Smooth muscle cell (in vitro differentiated cells): ENCODE measurements around the gene CRHR1. TPM values are rescaled to one million over a fixed set of nuclear protein-coding genes. Genes with fewer than 3 reads are reported as not detected.

Source experiments
- DNase-seq: peaks from one replicate; lab custom pipeline; 2025; ENCODE audit not compliant: unreplicated experiment; lab: John Stamatoyannopoulos, UW
- H2AFZ ChIP-seq: fragments of 200-600 bp; sonication (generic); 2 replicates; pipeline ENCODE4 v1.6.0; 2016; ENCODE audit warnings: antibody characterized with exemption, low read depth, mild to moderate bottlenecking
- H3F3A ChIP-seq: fragments of 200-600 bp; sonication (generic); 2 replicates; pipeline ENCODE4 v1.6.0; 2017; ENCODE audit warnings: antibody characterized with exemption, low read depth
- H3K27ac ChIP-seq: fragments of 200-600 bp; sonication (generic); 2 replicates; pipeline ENCODE4 v1.5.1; 2016; ENCODE audit warnings: low read depth, mild to moderate bottlenecking
- H3K27me3 ChIP-seq: fragments of 200-600 bp; sonication (generic); 2 replicates; pipeline ENCODE4 v1.6.1; 2016; ENCODE audit warnings: low read depth, mild to moderate bottlenecking
- H3K36me3 ChIP-seq: fragments of 200-600 bp; sonication (generic); 2 replicates; pipeline ENCODE4 v1.5.1; 2016; ENCODE audit warnings: low read depth
- H3K4me1 ChIP-seq: fragments of 200-600 bp; sonication (generic); 2 replicates; pipeline ENCODE4 v1.5.1; 2016; ENCODE audit warnings: low read depth
- H3K4me2 ChIP-seq: fragments of 200-600 bp; sonication (generic); 2 replicates; pipeline ENCODE4 v1.6.0; 2016; ENCODE audit warnings: mild to moderate bottlenecking
- H3K4me3 ChIP-seq: fragments of 200-600 bp; sonication (generic); 2 replicates; pipeline ENCODE4 v1.5.1; 2016; ENCODE audit warnings: mild to moderate bottlenecking
- H3K79me2 ChIP-seq: fragments of 200-600 bp; sonication (generic); 2 replicates; pipeline ENCODE4 v1.6.0; 2016; ENCODE audit warnings: low read depth, mild to moderate bottlenecking
- H3K9ac ChIP-seq: fragments of 200-600 bp; sonication (generic); 2 replicates; pipeline ENCODE4 v1.6.0; 2016; ENCODE audit warnings: low read depth
- H3K9me3 ChIP-seq: fragments of 200-600 bp; sonication (generic); replicated peaks from 2 replicates; pipeline ENCODE4 v1.5.1; 2016; ENCODE audit warnings: low read depth
- H4K20me1 ChIP-seq: fragments of 200-600 bp; sonication (generic); 2 replicates; pipeline ENCODE4 v1.6.0; 2016; ENCODE audit warnings: low read depth
- CTCF ChIP-seq: fragments of 200-600 bp; sonication (generic); IDR thresholded peaks from 2 replicates; pipeline ENCODE4 v1.5.1; 2017; ENCODE audit warnings: borderline replicate concordance, mild to moderate bottlenecking, antibody characterized with exemption; ENCODE audit not compliant: insufficient read depth, poor library complexity, severe bottlenecking
- WGBS: methylation state at CpG from one replicate; pipeline ENCODE4 v1.1.7; 2016; ENCODE audit warnings: low lambda C conversion rate; 5-methylcytosine and 5-hydroxymethylcytosine counted together
- polyA plus RNA-seq: library from polyadenylated mRNA; unstranded; fragments of >200 nt; fragmentation: Nextera tagmentation; extraction: Ambion mirVana; gene quantifications from 2 replicates; pipeline ENCODE4 v1.2.1, GENCODE V29; 2016
- total RNA-seq: library from RNA; depleted of rRNA; stranded (reverse); fragments of >200 nt; gene quantifications from 2 replicates; pipeline ENCODE4 v1.2.3, GENCODE V29; 2014

Gene CRHR1
- total and polyA plus RNA-seq, 2 experiments from 2014 or later: 0.09 TPM; not detected in 1

- H2AFZ ChIP-seq: no peak overlapping the region
- H3K9me3 ChIP-seq: no peaks in the 10 kb centered on the region
- WGBS: 93% methylated on average over 16 of the region's 17 CpGs
- H3K4me3 ChIP-seq: no peak overlapping the region
- H3K4me2 ChIP-seq: no peak overlapping the region
- H3K36me3 ChIP-seq: no peaks in the 10 kb centered on the region
- H3K79me2 ChIP-seq: no peaks in the 10 kb centered on the region
- no peaks in the 10 kb centered on the region for H4K20me1 ChIP-seq
- H3K27ac ChIP-seq: no peak overlapping the region
- no peak overlapping the region for H3K9ac ChIP-seq
- no peaks in the 10 kb centered on the region for H3K4me1 ChIP-seq
- no peaks in the 10 kb centered on the region for H3K27me3 ChIP-seq
- DNase-seq: no peak
- TF ChIP-seq CTCF: no peak
- H3F3A ChIP-seq: no peaks in the 10 kb centered on the region
Measured at GRCh38 chr17:45814622-45815606, 30.8 kb downstream of the CRHR1 start.

- TF ChIP-seq CTCF: no peak
- no peak for DNase-seq
- 76% methylated on average over 6 of the region's 6 CpGs for WGBS
- H3K4me1 ChIP-seq: no peaks in the 10 kb centered on the region
- H3K36me3 ChIP-seq: no peaks in the 10 kb centered on the region
- H3K4me2 ChIP-seq: no peak overlapping the region
- no peaks in the 10 kb centered on the region for H3K27me3 ChIP-seq
- no peaks in the 10 kb centered on the region for H3K79me2 ChIP-seq
- no peaks in the 10 kb centered on the region for H4K20me1 ChIP-seq
- H3K9me3 ChIP-seq: no peaks in the 10 kb centered on the region
- no peak overlapping the region for H3K27ac ChIP-seq
- no peak overlapping the region for H2AFZ ChIP-seq
- no peak overlapping the region for H3K4me3 ChIP-seq
- H3K9ac ChIP-seq: no peak overlapping the region
- H3F3A ChIP-seq: no peaks in the 10 kb centered on the region
Measured at GRCh38 chr17:45815752-45816151, 31.6 kb downstream of the CRHR1 start.

DNA sequence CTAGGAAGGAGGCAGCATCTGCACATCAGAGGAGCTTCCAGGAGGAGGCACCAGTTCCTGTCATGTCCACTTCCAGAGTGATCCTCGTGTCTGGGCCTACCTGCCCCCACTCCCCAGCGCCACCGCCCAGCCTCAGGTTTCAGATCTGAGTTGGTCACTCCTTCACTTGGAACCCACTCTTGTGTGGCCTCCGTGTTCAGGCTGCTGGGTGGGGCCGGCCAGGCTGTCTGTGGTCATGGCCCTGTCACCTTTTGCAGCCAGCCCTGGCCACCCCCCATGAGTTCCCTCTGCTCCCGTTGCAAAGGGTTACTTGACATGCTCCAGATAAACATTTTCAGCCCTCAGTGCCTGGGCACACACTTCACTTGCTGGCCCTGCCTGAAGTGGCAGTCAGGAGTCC lies 33.9 kb downstream of the CRHR1 start:
- Histone ChIP-seq H3F3A (no peaks in the 10 kb centered on the region), H3K79me2 (no peaks in the 10 kb centered on the region), H3K4me3 (no peak overlapping the region), H4K20me1 (no peaks in the 10 kb centered on the region), H3K36me3 (no peaks in the 10 kb centered on the region), H3K9ac (no peak overlapping the region), H3K27me3 (peaks cover 12% of the 10 kb centered on the region), H3K9me3 (no peaks in the 10 kb centered on the region), H2AFZ (no peak overlapping the region), H3K27ac (no peak overlapping the region), H3K4me1 (no peaks in the 10 kb centered on the region), H3K4me2 (no peak overlapping the region)
- DNase-seq: no peak
- no peak for TF ChIP-seq CTCF
- WGBS: 69% methylated on average over 6 of the region's 6 CpGs

DNA sequence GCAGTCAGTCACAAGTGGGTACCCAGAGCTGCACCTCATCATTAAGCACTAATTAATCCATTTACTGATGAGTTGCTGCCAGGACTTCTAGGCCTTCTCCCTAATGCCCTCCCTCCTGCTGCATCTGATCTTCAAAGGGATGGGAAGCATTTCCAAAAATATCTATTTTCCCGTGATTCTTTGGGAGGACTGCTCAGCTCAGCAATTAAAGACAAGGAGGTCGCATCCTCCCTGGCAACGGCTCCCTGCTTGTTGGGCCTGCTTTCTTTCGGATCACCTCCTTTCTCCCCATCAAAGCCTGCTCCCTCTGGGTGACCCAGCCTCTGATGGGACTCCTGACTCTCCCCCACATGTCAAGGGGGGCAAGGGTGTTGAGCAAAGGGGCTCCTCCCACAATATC lies 34.6 kb downstream of the CRHR1 start:
- no peaks in the 10 kb centered on the region for H3K79me2 ChIP-seq
- no peak for TF ChIP-seq CTCF
- H3K4me2 ChIP-seq: no peak overlapping the region
- H3K36me3 ChIP-seq: no peaks in the 10 kb centered on the region
- H3F3A ChIP-seq: no peaks in the 10 kb centered on the region
- no peaks in the 10 kb centered on the region for H4K20me1 ChIP-seq
- no peak overlapping the region for H3K4me3 ChIP-seq
- no peaks in the 10 kb centered on the region for H3K9me3 ChIP-seq
- no peak overlapping the region for H3K9ac ChIP-seq
- no peak overlapping the region for H3K27ac ChIP-seq
- H2AFZ ChIP-seq: no peak overlapping the region
- no peaks in the 10 kb centered on the region for H3K4me1 ChIP-seq
- H3K27me3 ChIP-seq: peaks cover 12% of the 10 kb centered on the region
- 85% methylated on average over 4 of the region's 4 CpGs for WGBS
- DNase-seq: no peak
